NT2/D1 (cell line): ENCODE data around the gene ARHGAP28.

Source experiments
- YY1 ChIP-seq: IDR thresholded peaks from 2 replicates; pipeline ENCODE4 v1.6.1; 2011; ENCODE audit not compliant: insufficient read length, insufficient read depth
- ZNF274 ChIP-seq: IDR thresholded peaks from 2 replicates; pipeline ENCODE4 v1.6.1; 2011; ENCODE audit warnings: mild to moderate bottlenecking, low read depth, low read length

GRCh38 chr18:6681331-6681875 is 48.1 kb upstream of the ARHGAP28 start:
- no peak for TF ChIP-seq ZNF274
- TF ChIP-seq YY1 = no peak
